OCI-LY1 (cell line): ENCODE data around the gene DYNC2I2.

Source experiments
- CTCF ChIP-seq: fragments of 200-600 bp; sonication (generic), shearing (Covaris generic); IDR thresholded peaks from 2 replicates; pipeline ENCODE4 v1.5.1; 2017; ENCODE audit warnings: mild to moderate bottlenecking, antibody characterized with exemption, low read length, moderate library complexity, mixed read lengths
- EZH2 ChIP-seq: fragments of 200-600 bp; sonication (generic), shearing (Covaris generic); IDR thresholded peaks from 2 replicates; pipeline ENCODE4 v1.8.0; 2017; ENCODE audit warnings: borderline replicate concordance, mixed run types, mild to moderate bottlenecking, antibody characterized with exemption, low read length, moderate library complexity, mixed read lengths

DNA sequence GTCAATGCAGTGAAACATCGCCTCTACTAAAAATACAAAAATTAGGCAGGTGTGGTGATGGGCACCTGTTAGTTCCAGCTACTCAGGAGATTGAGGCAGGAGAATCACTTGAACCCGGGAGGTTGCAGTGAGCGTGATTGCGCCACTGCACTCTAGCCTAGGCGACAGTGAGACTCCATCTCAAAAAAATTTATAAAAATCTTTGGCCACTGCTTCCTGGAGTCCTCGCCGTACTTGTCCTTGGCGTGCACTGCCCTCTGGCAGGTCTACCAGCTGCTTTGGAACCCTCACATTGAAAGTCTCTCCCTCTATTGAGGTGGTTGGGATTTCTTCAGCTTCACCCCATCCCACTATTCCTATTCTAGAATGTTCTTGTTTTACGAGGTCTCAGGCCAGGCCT, 25.0 kb downstream of the DYNC2I2 start:
- TF ChIP-seq EZH2: no peak
- no peak for TF ChIP-seq CTCF
